ENCODE measurements around the gene KRT28. TPM values are rescaled to one million over a fixed set of nuclear protein-coding genes. Genes with fewer than 3 reads are reported as not detected.
A peak's percentile ranks its signal among the peaks of the same experiment; 100 is the strongest.
"Not testable (repeated sequence)": the region's sequence is repeated elsewhere in the genome, so short reads cannot be mapped to it uniquely, and the experiment has no call there.

KRT28 gene
- total and polyA plus RNA-seq, 4 donors, result not detected

- Histone ChIP-seq H3K9me3 (ENCODE audit: control insufficient read depth, insufficient read depth, low read length) (no peaks in the 10 kb centered on the region), H3K27me3 (ENCODE audit: control insufficient read depth, insufficient read depth, low read length) (no peaks in the 10 kb centered on the region)
- peak in 2 of 6 donors; percentile 18 to 40 for DNase-seq (ENCODE audit: low read depth in 4 of 6, low spot score in 6 of 6)
Measured at GRCh38 chr17:40819528-40820125, 19.9 kb upstream of the KRT28 start.

GRCh38 chr17:40818733-40819527, 19.2 kb upstream of the KRT28 start:
- Histone ChIP-seq H3K9me3 (ENCODE audit: control insufficient read depth, insufficient read depth, low read length) (no peaks in the 10 kb centered on the region), H3K4me1 (ENCODE audit: control insufficient read depth, insufficient read depth, low read length) (no peaks in the 10 kb centered on the region), H3K4me3 (ENCODE audit: low read depth, low read length) (peak overlapping the region; percentile 75), H3K36me3 (ENCODE audit: control insufficient read depth, insufficient read depth, low read length) (peaks cover 6% of the 10 kb centered on the region), H3K27ac (ENCODE audit: low read depth, low read length) (peak overlapping the region; percentile 87), H3K27me3 (ENCODE audit: control insufficient read depth, insufficient read depth, low read length) (no peaks in the 10 kb centered on the region)
- peak in 5 of 6 donors; percentile 64 to 93 (median 73) for DNase-seq (ENCODE audit: low read depth in 4 of 6, low spot score in 6 of 6)
- 0% methylated on average over 66 of the region's 73 CpGs for WGBS (ENCODE audit: insufficient coverage)

More at GRCh38 chr17:40819528-40820125, 19.9 kb upstream of the KRT28 start:
- H3K4me3 ChIP-seq (ENCODE audit: low read depth, low read length), result peak overlapping the region; percentile 71
- WGBS (ENCODE audit: insufficient coverage), result 34% methylated on average over 6 of the region's 9 CpGs
- H3K36me3 ChIP-seq (ENCODE audit: control insufficient read depth, insufficient read depth, low read length), result peaks cover 6% of the 10 kb centered on the region
- H3K4me1 ChIP-seq (ENCODE audit: control insufficient read depth, insufficient read depth, low read length), result no peaks in the 10 kb centered on the region
- H3K27ac ChIP-seq (ENCODE audit: low read depth, low read length), result peak overlapping the region; percentile 87

- no peak for DNase-seq (ENCODE audit: low read depth in 4 of 6, low spot score in 6 of 6)
- H3K4me1 ChIP-seq (ENCODE audit: control insufficient read depth, insufficient read depth, low read length), result no peaks in the 10 kb centered on the region
- H3K36me3 ChIP-seq (ENCODE audit: control insufficient read depth, insufficient read depth, low read length), result peaks cover 6% of the 10 kb centered on the region
- H3K27ac ChIP-seq (ENCODE audit: low read depth, low read length), result peak overlapping the region; percentile 64
- WGBS (ENCODE audit: insufficient coverage), result 0% methylated on average over 1 of the region's 7 CpGs
- H3K27me3 ChIP-seq (ENCODE audit: control insufficient read depth, insufficient read depth, low read length), result no peaks in the 10 kb centered on the region
- no peaks in the 10 kb centered on the region for H3K9me3 ChIP-seq (ENCODE audit: control insufficient read depth, insufficient read depth, low read length)
- H3K4me3 ChIP-seq (ENCODE audit: low read depth, low read length), result peak overlapping the region; percentile 75
Measured at GRCh38 chr17:40818343-40818732, 18.6 kb upstream of the KRT28 start.

- Histone ChIP-seq H3K4me1 (ENCODE audit: control insufficient read depth, insufficient read depth, low read length) (no peaks in the 10 kb centered on the region), H3K36me3 (ENCODE audit: control insufficient read depth, insufficient read depth, low read length) (peaks cover 3% of the 10 kb centered on the region), H3K4me3 (ENCODE audit: low read depth, low read length) (no peak overlapping the region), H3K27me3 (ENCODE audit: control insufficient read depth, insufficient read depth, low read length) (no peaks in the 10 kb centered on the region), H3K27ac (ENCODE audit: low read depth, low read length) (no peak overlapping the region), H3K9me3 (ENCODE audit: control insufficient read depth, insufficient read depth, low read length) (no peaks in the 10 kb centered on the region)
- whole genome bisulfite sequencing (ENCODE audit: insufficient coverage), result 100% methylated on average over 2 of the region's 4 CpGs
- DNase-seq (ENCODE audit: low read depth in 4 of 6, low spot score in 6 of 6), result no peak
Measured at GRCh38 chr17:40817103-40817682, 17.4 kb upstream of the KRT28 start.

- H3K27me3 ChIP-seq (ENCODE audit: control insufficient read depth, insufficient read depth, low read length), result no peaks in the 10 kb centered on the region
- no peaks in the 10 kb centered on the region for H3K4me1 ChIP-seq (ENCODE audit: control insufficient read depth, insufficient read depth, low read length)
- WGBS (ENCODE audit: insufficient coverage), result no CpG with 5 or more reads among the region's 3 CpGs
- H3K9me3 ChIP-seq (ENCODE audit: control insufficient read depth, insufficient read depth, low read length), result no peaks in the 10 kb centered on the region
- no peak overlapping the region for H3K4me3 ChIP-seq (ENCODE audit: low read depth, low read length)
- no peak for DNase-seq (ENCODE audit: low read depth in 4 of 6, low spot score in 6 of 6)
- H3K36me3 ChIP-seq (ENCODE audit: control insufficient read depth, insufficient read depth, low read length), result no peaks in the 10 kb centered on the region
- H3K27ac ChIP-seq (ENCODE audit: low read depth, low read length), result no peak overlapping the region
Measured at GRCh38 chr17:40816569-40816968, 16.8 kb upstream of the KRT28 start.

GRCh38 chr17:40815381-40815780, 15.6 kb upstream of the KRT28 start:
- H3K36me3 ChIP-seq (ENCODE audit: control insufficient read depth, insufficient read depth, low read length), result no peaks in the 10 kb centered on the region

GRCh38 chr17:40814657-40815056, 14.9 kb upstream of the KRT28 start:
- H3K36me3 ChIP-seq (ENCODE audit: control insufficient read depth, insufficient read depth, low read length); H3K4me1 ChIP-seq (ENCODE audit: control insufficient read depth, insufficient read depth, low read length); H3K27me3 ChIP-seq (ENCODE audit: control insufficient read depth, insufficient read depth, low read length); H3K9me3 ChIP-seq (ENCODE audit: control insufficient read depth, insufficient read depth, low read length); DNase-seq (ENCODE audit: low read depth in 4 of 6, low spot score in 6 of 6); H3K4me3 ChIP-seq (ENCODE audit: low read depth, low read length); H3K27ac ChIP-seq (ENCODE audit: low read depth, low read length): not testable (repeated sequence)
- no CpG with 5 or more reads among the region's 3 CpGs for WGBS (ENCODE audit: insufficient coverage)

More at GRCh38 chr17:40815381-40815780, 15.6 kb upstream of the KRT28 start:
- WGBS (ENCODE audit: insufficient coverage), result no CpG with 5 or more reads among the region's 1 CpG
- Histone ChIP-seq H3K27me3 (ENCODE audit: control insufficient read depth, insufficient read depth, low read length) (peaks cover 3% of the 10 kb centered on the region), H3K4me1 (ENCODE audit: control insufficient read depth, insufficient read depth, low read length) (no peaks in the 10 kb centered on the region), H3K4me3 (ENCODE audit: low read depth, low read length) (no peak overlapping the region), H3K9me3 (ENCODE audit: control insufficient read depth, insufficient read depth, low read length) (no peaks in the 10 kb centered on the region), H3K27ac (ENCODE audit: low read depth, low read length) (no peak overlapping the region)
- no peak for DNase-seq (ENCODE audit: low read depth in 4 of 6, low spot score in 6 of 6)

- H3K27ac ChIP-seq (ENCODE audit: low read depth, low read length), result no peak overlapping the region
- no peak for DNase-seq (ENCODE audit: low read depth in 4 of 6, low spot score in 6 of 6)
- no peaks in the 10 kb centered on the region for H3K4me1 ChIP-seq (ENCODE audit: control insufficient read depth, insufficient read depth, low read length)
- H3K9me3 ChIP-seq (ENCODE audit: control insufficient read depth, insufficient read depth, low read length), result no peaks in the 10 kb centered on the region
- H3K27me3 ChIP-seq (ENCODE audit: control insufficient read depth, insufficient read depth, low read length), result peaks cover 7% of the 10 kb centered on the region
- H3K36me3 ChIP-seq (ENCODE audit: control insufficient read depth, insufficient read depth, low read length), result no peaks in the 10 kb centered on the region
- no peak overlapping the region for H3K4me3 ChIP-seq (ENCODE audit: low read depth, low read length)
- 70% methylated on average over 3 of the region's 4 CpGs for WGBS (ENCODE audit: insufficient coverage)
Measured at GRCh38 chr17:40813804-40814203, 14.0 kb upstream of the KRT28 start.

- Histone ChIP-seq H3K4me1 (ENCODE audit: control insufficient read depth, insufficient read depth, low read length) (no peaks in the 10 kb centered on the region), H3K9me3 (ENCODE audit: control insufficient read depth, insufficient read depth, low read length) (no peaks in the 10 kb centered on the region), H3K27ac (ENCODE audit: low read depth, low read length) (no peak overlapping the region), H3K27me3 (ENCODE audit: control insufficient read depth, insufficient read depth, low read length) (peaks cover 9% of the 10 kb centered on the region), H3K36me3 (ENCODE audit: control insufficient read depth, insufficient read depth, low read length) (no peaks in the 10 kb centered on the region), H3K4me3 (ENCODE audit: low read depth, low read length) (no peak overlapping the region)
- no peak for DNase-seq (ENCODE audit: low read depth in 4 of 6, low spot score in 6 of 6)
- 60% methylated on average over 1 of the region's 3 CpGs for WGBS (ENCODE audit: insufficient coverage)
Measured at GRCh38 chr17:40812639-40813038, 12.9 kb upstream of the KRT28 start.

All from spinal cord (tissue), 10 donors.